EL (cell line): Measurements from ENCODE around the gene HCN4.
A peak's percentile ranks its signal among the peaks of the same experiment; 100 is the strongest.
"Not testable (repeated sequence)": the region's sequence is repeated elsewhere in the genome, so short reads cannot be mapped to it uniquely, and the experiment has no call there.

Experiments used
- DNase-seq: peaks from one replicate; pipeline ENCODE4 v3.0.0-alpha.2; 2016

The HCN4 gene

GRCh38 chr15:73323374-73323955 is 45.3 kb downstream of the HCN4 start:
- no peak for DNase-seq

GRCh38 chr15:73322665-73323373 is 45.9 kb downstream of the HCN4 start:
- no peak for DNase-seq

- no peak for DNase-seq
Observed at GRCh38 chr15:73321496-73322450, 47.0 kb downstream of the HCN4 start.

DNA sequence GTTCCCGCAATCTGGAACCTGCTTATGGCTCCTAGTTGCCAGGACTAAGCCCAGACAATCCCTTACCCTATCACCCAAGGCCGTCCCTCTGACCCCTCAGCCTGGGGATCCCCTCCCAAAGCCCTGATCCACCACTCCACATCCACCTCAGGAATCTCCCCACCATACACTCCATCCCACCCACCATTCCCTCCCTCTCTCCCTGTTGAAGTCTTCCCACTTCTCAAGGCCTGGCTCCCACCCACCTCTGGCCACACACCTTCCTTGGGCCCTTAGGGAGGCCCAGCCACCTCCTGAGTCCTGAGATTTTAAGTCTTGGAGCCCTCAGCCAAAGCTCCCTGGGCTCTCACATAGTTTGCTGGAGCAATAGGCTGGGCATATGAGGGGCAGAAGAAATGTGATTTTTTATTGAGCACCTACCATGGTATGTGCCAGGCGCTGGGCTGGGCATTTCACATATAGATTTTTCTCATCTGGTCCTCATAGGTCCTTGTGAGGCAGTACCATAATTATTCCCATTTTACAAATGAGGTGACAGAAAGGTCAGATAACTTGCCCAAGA is 48.1 kb downstream of the HCN4 start:
- no peak for DNase-seq

DNA sequence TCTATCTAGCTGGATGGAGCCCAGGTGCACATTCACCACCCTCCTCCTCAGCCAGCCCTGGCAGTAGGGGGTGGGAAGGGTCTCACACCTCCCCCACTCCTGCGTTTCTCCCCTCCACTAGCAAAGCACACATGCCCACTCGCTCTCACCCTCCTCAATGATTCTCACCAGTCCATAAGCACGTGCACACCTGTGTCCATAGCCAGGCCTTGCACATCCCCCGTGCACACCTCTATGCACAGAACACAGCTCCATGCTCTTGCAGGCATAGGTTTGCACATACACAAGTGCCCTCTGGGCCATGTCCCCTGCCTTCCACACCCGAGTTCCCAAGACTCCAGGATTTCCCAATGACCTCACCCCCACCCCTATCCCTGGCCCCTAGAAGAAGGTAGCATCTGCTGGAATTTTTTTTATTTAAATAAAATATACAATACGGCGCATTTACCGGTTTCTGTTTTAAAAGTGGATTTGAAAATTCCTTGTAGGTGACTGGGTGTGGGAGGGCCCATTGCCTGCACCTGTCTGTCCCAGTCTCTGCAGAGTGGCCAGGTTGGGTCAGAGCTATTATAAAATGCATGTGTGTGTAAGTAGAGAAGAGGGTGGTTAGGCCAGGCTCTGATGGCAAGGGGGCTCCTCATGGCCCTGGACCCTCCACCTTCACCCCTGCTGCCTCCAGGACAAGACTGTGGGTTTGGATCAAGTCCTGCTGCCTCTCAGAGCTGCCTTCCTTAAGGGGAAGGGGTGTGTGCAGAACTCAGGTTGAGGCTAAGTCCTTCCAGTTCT is 49.1 kb downstream of the HCN4 start:
- no peak for DNase-seq

DNA sequence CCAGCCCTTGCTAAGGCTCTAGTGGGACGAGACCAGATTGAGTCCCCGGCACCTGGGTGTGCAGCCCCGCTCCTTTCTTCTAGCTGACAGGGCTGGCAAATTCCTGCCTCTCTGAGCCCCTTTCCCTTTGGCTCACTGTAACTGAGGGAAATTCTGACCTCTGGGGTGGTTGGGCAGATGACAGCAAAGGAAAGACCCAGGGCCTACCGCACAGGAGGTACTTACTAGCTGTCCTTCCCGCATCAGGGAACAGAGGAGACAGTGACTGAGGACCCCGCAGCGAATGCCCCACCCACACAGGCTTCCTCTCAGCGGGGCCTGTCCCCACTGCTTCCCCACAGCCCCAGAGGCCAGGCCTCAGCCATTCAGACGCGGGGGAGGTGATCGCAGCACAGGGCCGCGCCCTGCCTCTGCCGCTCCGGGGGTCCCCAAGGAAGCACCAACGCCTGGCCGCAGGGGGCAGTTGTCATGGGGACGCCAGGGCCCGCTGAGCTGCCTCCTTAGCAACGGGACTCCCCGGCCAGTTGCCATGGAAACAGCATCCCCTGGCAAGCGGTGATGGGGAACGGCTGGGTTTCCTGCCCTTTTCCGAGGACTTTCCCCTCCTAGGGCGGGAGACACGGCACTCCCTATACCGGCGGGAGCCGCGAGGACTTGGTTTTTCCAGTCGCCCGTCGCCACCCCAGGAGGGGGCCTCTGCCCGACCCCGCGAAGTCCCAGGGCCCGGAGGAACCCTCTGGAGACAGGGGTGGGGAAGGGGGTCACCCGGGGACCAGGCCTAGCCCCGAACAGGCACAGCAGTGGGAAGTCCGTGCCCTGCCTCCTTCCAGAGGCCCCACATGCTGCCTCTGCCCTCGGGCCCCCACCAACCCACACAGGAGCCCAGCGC is 50.1 kb downstream of the HCN4 start:
- no peak for DNase-seq

DNA sequence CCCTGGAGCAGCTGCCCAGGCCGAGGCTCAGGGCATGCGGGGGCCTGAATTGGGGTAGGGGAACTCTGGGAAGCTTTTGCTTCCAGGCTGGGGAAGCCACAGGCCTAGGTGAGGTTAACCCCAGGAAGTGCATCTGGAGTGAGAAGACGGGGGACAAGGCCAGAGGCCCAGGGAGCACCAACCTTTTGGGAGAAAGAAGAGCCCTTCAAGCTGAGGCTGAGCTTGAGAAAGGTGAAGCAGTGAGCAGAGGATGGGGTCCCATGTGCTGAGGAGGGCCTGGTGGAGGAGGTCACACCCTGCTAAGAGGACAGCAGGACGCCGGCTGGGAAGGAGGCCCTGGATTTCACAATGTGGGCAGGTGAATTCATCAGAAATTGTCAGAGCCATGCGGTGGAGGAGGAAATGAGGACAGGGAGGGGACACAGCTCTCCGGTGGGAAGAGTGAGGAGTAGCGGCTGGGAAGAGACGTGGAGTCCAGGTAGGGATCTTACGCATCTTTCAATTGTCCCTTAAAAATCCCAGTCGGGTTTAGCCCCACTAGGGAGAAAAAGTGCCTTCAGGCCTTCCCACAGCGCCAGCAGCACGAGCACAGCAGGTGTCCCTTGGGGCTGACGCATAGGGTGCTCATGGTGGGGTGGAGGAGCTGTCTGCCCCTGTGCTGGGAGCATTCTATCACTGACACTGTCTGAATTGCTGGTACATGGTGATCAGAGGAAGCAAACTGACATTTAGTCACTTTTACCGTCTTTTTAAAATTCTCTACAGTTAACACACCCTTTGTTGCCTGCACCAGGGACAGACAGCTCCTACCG is 50.9 kb downstream of the HCN4 start:
- DNase-seq = no peak

- peak; percentile 9 for DNase-seq
Observed at GRCh38 chr15:73313861-73314260, 54.9 kb downstream of the HCN4 start.

- no peak for DNase-seq
Observed at GRCh38 chr15:73308305-73308704, 60.5 kb downstream of the HCN4 start.

- DNase-seq = peak; percentile 62
Observed at GRCh38 chr15:73305331-73306211, 63.2 kb downstream of the HCN4 start.

DNA sequence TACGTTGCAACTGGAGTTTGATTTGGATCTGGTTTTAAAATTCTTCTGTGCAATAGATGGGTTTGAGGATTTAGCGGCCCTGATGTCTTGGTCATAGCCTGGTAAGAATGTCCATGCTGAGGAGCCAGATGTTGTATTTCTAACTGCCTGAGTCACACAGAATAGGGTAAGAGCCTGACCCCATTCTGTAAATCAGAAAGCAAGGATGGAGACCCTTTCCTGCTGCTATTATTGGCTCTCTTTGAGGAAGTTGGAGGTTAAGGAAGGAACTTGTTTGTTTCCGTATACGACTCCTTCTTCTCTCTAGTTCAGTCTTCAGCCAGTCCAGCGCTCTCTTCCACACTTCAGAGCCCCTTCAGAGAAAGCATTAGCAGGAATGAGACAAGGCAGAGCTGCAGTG is 65.1 kb downstream of the HCN4 start:
- no peak for DNase-seq

DNA sequence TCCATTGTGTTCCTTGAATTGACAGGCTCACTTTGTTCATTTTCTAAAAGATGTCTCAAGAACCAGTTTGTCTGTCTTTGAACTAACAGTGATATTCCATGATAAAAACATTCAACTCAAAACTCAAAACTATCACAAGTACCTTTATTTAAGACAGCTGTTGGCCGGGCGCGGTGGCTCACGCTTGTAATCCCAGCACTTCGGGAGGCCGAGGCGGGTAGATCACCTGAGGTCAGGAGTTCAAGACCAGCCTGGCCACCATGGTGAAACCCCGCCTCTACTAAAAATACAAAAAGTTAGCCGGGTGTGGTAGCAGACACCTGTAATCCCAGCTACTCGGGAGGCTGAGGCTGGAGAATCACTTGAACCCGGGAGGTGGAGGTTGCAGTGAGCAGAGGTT is 68.5 kb downstream of the HCN4 start:
- DNase-seq = not testable (repeated sequence)

GRCh38 chr15:73298522-73299245 is 70.1 kb downstream of the HCN4 start:
- DNase-seq = no peak

- no peak for DNase-seq
Observed at GRCh38 chr15:73296609-73297353, 72.0 kb downstream of the HCN4 start.

- no peak for DNase-seq
Observed at GRCh38 chr15:73295630-73296286, 73.0 kb downstream of the HCN4 start.

DNA sequence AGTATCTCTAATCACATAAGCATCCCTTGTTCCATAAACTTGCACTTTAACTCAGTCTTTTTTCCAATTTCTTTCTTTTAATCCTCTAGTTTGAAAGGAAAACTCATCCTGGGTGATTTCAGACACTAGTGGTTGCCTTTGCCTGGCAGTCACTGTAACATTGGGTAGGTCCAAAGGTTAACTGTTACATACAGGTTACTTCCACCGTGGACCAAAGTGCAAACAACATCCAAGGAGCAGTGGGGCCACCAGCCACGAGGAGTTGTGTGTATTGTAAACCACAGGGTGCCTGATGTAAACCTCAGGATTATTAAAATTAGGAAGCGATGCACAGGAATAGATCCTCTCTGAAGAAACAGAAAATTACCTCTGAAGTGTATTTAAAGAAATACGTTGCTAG is 75.0 kb downstream of the HCN4 start:
- DNase-seq = no peak

DNA sequence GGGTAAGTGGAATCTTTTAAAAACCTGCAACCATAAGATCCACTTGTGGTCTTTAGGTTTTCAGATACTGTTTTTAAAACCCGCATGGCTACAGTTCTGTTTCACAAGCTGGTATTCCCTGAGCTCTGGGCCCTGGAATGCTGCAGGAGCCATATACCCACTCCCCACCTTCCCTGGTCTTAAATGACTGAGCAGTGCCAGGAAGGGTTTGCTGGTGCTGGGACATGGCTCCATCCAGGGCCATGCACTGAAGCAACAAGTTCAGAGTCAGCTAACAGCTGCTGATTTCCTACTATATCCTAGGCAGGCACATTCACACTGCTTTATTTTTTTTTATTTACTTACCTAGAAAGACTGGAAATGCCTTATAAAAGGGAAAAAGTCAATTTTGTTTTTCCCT is 77.3 kb downstream of the HCN4 start:
- no peak for DNase-seq

DNA sequence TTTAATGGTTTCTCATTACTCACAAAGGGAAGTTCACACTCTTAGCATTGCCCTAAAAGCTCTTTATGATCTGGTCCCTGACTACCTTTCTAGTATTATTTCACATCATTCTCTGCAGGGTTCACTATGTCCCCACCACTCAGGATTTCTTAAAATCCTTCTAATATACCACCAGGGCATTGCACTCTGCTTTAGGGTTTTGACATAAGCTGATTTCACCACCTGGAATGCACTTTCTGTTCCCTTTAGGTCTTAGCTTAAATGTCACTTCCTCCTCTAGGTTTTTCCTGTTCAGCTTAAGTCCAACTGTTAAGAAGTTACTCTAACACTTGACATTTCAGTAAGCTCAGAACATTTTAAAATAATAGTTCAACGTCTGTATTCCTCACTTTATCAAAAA is 81.7 kb downstream of the HCN4 start:
- no peak for DNase-seq
